Peyer's patch (tissue), 4 donors: ENCODE measurements around the gene DCC.

Experiments
- CTCF ChIP-seq, 6 experiments: fragments of 450-650 bp in 4 of 6; fragments of 200-600 bp in 2 of 6; sonication (generic) in 1 of 6; IDR thresholded peaks; one replicate each; pipeline ENCODE4 v1.5.1; 2017 to 2019; ENCODE audit warnings: antibody characterized with exemption in 6 of 6, mild to moderate bottlenecking in 3 of 6, moderate library complexity in 1 of 6
- POLR2A ChIP-seq, 2 donors: fragments of 450-650 bp; IDR thresholded peaks; one replicate each; pipeline ENCODE4 v1.5.1; 2017; ENCODE audit warnings: antibody characterized with exemption in 2 of 2, mild to moderate bottlenecking in 2 of 2, moderate library complexity in 2 of 2

DNA sequence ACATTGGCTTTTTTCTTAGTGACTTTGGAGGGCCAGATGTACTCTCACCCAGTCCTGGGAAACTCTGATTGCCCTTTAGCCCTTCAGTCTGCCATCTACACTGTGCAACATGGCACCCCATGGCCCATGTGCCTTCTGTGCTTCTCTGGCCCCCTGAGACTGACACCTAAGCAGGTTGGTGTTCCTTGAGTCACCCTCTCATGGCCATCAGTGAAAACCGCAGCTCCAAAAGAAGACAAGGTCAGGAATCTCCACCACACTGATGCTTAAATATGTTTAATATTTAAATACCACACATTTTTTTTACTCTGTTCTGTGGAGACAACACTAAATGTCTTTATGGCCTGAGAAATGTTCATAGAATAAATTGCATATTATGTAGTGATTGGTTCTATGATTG, 23.9 kb downstream of the DCC start:
- TF ChIP-seq CTCF (IDR thresholded peaks at IDR 0.05) = no peak
- no peak for TF ChIP-seq POLR2A (IDR thresholded peaks at IDR 0.05)
